Measurements from ENCODE around the gene CALHM4.

DNA sequence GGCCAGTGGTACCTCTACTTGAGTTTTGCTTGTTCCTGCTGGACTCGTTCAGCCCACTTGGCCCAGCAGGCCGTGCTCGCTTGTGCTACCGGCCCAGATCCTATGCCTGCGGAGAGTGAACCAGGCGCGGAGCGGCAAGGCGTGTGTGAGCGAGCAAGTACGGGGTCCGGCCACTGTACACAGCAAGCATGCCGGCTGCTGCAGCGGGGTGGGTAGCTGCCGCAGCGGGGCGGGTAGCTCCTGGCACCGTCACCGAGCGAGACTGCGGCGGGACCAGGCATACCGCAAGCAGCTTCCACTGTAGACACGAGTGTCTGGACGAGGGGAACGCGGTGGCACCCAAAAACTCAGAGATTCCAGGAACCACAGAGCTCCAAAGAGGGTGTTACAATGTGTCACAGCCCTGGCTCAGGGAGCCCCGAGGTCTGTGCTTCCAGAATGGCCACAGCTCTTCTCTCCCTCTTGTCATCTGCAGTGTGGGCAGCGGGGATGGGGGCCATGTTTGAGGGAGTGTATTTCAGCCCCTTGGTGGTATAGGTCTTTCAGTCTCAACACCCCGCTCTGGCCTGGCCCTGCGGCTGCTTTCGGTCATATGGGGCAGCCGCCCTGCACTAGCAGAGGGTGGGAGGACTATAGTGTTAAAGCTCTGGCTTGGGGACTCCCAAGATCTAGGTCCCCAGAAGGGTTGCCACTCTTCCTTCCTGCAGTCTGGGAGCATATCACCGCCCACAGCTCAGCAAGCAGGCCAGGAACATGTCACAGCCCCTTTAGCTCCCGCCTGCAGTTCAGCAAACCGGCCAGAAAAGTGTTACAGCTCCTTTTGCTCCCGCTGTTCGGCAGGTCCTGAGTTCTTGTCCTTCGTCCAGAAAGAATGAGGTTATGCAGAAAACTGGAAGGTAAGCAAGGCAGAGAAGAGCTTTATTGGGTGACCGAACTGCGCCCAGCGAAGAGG lies 11.6 kb downstream of the CALHM4 start:
- TF ChIP-seq, protein P1, sequence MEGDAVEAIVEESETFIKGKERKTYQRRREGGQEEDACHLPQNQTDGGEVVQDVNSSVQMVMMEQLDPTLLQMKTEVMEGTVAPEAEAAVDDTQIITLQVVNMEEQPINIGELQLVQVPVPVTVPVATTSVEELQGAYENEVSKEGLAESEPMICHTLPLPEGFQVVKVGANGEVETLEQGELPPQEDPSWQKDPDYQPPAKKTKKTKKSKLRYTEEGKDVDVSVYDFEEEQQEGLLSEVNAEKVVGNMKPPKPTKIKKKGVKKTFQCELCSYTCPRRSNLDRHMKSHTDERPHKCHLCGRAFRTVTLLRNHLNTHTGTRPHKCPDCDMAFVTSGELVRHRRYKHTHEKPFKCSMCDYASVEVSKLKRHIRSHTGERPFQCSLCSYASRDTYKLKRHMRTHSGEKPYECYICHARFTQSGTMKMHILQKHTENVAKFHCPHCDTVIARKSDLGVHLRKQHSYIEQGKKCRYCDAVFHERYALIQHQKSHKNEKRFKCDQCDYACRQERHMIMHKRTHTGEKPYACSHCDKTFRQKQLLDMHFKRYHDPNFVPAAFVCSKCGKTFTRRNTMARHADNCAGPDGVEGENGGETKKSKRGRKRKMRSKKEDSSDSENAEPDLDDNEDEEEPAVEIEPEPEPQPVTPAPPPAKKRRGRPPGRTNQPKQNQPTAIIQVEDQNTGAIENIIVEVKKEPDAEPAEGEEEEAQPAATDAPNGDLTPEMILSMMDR (IDR thresholded peaks at IDR 0.05) = no peak
- TF ChIP-seq EZH2 (IDR thresholded peaks at IDR 0.05) = no peak

Data from neural progenitor cell (in vitro differentiated cells).